ENCODE results near the gene MRPL58.

MRPL58 gene

GRCh38 chr17:75061618-75062017, 49.1 kb downstream of the MRPL58 start:
- TF ChIP-seq EZH2phosphoT487 (conservative IDR thresholded peaks at IDR 0.05; ENCODE audit: low read length) = no peak
- no peak for TF ChIP-seq CTCF (IDR thresholded peaks at IDR 0.05; ENCODE audit: insufficient read depth, low read length, poor library complexity, severe bottlenecking)
- Histone ChIP-seq H2AFZ (ENCODE audit: low read depth, low read length, severe bottlenecking) (no peak overlapping the region), H3K79me2 (ENCODE audit: insufficient read depth, low read length) (no peaks in the 10 kb centered on the region), H3F3A (ENCODE audit: insufficient read depth) (no peaks in the 10 kb centered on the region), H3K4me3 (ENCODE audit: insufficient read depth, low read length, poor library complexity, severe bottlenecking) (no peak overlapping the region), H3K9me2 (replicated peaks; ENCODE audit: insufficient read depth, low read length) (no peaks in the 10 kb centered on the region), H3K36me3 (ENCODE audit: low read length) (0 out of 2 replicates have a peak, but pooled peaks cover 2% of the 10 kb centered on the region), H3K9ac (ENCODE audit: low read length) (no peak overlapping the region), H3K9me3 (ENCODE audit: insufficient read depth, low read length) (no peaks in the 10 kb centered on the region), H4K20me1 (ENCODE audit: low read depth, low read length) (no peaks in the 10 kb centered on the region), H3K4me2 (ENCODE audit: low read depth, low read length, poor library complexity, severe bottlenecking) (no peak overlapping the region), H3K27ac (ENCODE audit: low read depth, low read length) (no peak overlapping the region), H3K27me3 (ENCODE audit: low read length) (no peaks in the 10 kb centered on the region)

DNA sequence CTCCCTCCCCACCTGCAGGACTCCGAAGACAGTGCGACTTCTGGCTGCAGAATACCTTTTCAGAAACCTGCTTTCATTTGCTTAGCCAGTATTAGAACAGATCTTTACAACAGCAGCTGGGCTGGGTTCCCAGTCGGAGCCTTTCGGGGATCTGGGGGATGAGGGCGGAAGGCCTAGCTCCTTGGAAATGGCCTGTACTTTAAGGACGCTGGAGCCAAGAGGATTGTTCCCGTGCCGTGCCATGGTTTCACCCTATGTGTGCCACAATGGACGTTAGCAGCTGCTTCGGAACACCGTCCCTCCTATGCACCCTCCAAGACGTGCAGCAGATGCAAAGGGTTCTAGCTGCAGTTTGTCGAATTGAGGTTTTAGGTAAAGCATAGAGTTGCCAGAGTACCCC, 50.7 kb downstream of the MRPL58 start:
- no peak overlapping the region for H3K4me2 ChIP-seq (ENCODE audit: low read depth, low read length, poor library complexity, severe bottlenecking)
- H4K20me1 ChIP-seq (ENCODE audit: low read depth, low read length) = no peaks in the 10 kb centered on the region
- H3K9ac ChIP-seq (ENCODE audit: low read length) = no peak overlapping the region
- H3K79me2 ChIP-seq (ENCODE audit: insufficient read depth, low read length) = no peaks in the 10 kb centered on the region
- 0 out of 2 replicates have a peak, but pooled peaks cover 2% of the 10 kb centered on the region for H3K36me3 ChIP-seq (ENCODE audit: low read length)
- no peaks in the 10 kb centered on the region for H3K27me3 ChIP-seq (ENCODE audit: low read length)
- H3K4me3 ChIP-seq (ENCODE audit: insufficient read depth, low read length, poor library complexity, severe bottlenecking) = no peak overlapping the region
- no peaks in the 10 kb centered on the region for H3F3A ChIP-seq (ENCODE audit: insufficient read depth)
- no peaks in the 10 kb centered on the region for H3K9me2 ChIP-seq (replicated peaks; ENCODE audit: insufficient read depth, low read length)
- TF ChIP-seq EZH2phosphoT487 (conservative IDR thresholded peaks at IDR 0.05; ENCODE audit: low read length) (no peak), CTCF (IDR thresholded peaks at IDR 0.05; ENCODE audit: insufficient read depth, low read length, poor library complexity, severe bottlenecking) (no peak)
- H3K27ac ChIP-seq (ENCODE audit: low read depth, low read length) = no peak overlapping the region
- H3K9me3 ChIP-seq (ENCODE audit: insufficient read depth, low read length) = no peaks in the 10 kb centered on the region
- H2AFZ ChIP-seq (ENCODE audit: low read depth, low read length, severe bottlenecking) = no peak overlapping the region

DNA sequence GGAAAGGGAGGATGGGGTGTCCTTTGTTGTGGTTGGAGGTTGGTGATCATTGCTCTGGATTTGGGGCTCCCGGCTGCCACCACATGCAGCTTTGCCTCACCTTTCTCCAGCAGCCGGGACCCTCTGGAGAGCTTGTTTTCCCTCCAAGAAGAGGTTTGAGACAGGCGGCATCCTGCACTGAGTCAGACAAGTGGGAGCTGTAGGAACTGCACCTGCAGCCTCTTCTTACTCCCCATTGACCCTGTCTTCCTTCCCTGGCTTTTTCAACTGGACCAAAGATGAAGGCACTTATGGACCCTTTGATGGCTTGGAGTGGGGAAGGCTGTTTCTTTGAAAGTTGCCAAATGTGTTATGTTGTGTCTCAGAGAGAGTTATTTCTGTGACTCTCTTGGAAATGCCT, 51.2 kb downstream of the MRPL58 start:
- H2AFZ ChIP-seq (ENCODE audit: low read depth, low read length, severe bottlenecking) = no peak overlapping the region
- no peaks in the 10 kb centered on the region for H3K9me3 ChIP-seq (ENCODE audit: insufficient read depth, low read length)
- H3F3A ChIP-seq (ENCODE audit: insufficient read depth) = no peaks in the 10 kb centered on the region
- H3K79me2 ChIP-seq (ENCODE audit: insufficient read depth, low read length) = no peaks in the 10 kb centered on the region
- no peak for TF ChIP-seq CTCF (IDR thresholded peaks at IDR 0.05; ENCODE audit: insufficient read depth, low read length, poor library complexity, severe bottlenecking)
- TF ChIP-seq EZH2phosphoT487 (conservative IDR thresholded peaks at IDR 0.05; ENCODE audit: low read length) = no peak
- no peaks in the 10 kb centered on the region for H3K9me2 ChIP-seq (replicated peaks; ENCODE audit: insufficient read depth, low read length)
- H3K27ac ChIP-seq (ENCODE audit: low read depth, low read length) = no peak overlapping the region
- H3K9ac ChIP-seq (ENCODE audit: low read length) = no peak overlapping the region
- H3K4me2 ChIP-seq (ENCODE audit: low read depth, low read length, poor library complexity, severe bottlenecking) = no peak overlapping the region
- 0 out of 2 replicates have a peak, but pooled peaks cover 2% of the 10 kb centered on the region for H3K36me3 ChIP-seq (ENCODE audit: low read length)
- no peaks in the 10 kb centered on the region for H3K27me3 ChIP-seq (ENCODE audit: low read length)
- H4K20me1 ChIP-seq (ENCODE audit: low read depth, low read length) = no peaks in the 10 kb centered on the region
- H3K4me3 ChIP-seq (ENCODE audit: insufficient read depth, low read length, poor library complexity, severe bottlenecking) = no peak overlapping the region

All from SU-DHL-6 (cell line).